ENCODE data around the gene CYP26A1. TPM values are rescaled to one million over a fixed set of nuclear protein-coding genes. Genes with fewer than 3 reads are reported as not detected.
A peak's percentile ranks its signal among the peaks of the same experiment; 100 is the strongest.

Gene CYP26A1
- total RNA-seq, 4 donors from 2014 or later: not detected

DNA sequence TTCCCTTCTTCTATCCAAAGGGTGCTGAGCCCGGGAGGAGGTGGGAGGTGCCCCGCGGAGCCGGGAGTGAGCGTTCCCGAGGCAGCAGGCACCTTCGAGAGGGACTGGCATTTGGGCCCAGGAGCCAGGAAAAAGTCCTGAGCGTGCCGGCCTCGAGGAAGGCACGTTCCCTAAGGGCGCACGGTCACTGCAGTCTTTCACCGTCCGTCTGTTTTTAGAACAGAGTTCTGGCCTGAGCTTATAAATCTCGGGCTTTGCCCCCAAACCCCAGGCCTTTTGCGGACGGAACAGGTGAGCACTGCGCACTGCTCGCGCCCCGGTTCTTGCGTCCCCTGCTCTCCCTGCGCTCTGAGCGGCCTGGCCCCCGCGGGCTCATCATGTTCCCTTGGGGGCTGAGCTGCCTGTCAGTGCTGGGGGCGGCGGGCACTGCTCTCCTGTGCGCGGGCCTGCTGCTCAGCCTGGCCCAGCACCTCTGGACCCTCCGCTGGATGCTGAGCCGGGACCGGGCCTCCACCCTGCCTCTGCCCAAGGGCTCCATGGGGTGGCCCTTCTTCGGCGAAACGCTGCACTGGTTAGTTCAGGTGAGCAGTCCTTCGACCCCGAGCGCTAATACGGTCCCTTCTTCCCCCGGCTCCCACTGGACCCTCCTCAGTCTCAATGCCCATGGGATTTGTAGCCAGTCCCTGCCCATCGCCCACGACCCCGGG, 12.7 kb upstream of the CYP26A1 start:
- intact Hi-C loops (cut with DNase I): no loop called here
- TF ChIP-seq EP300 (IDR thresholded peaks at IDR 0.05): no peak
- no peak for TF ChIP-seq POLR2AphosphoS5 (IDR thresholded peaks at IDR 0.05)
- TF ChIP-seq POLR2A (IDR thresholded peaks at IDR 0.05; ENCODE audit: low read depth): no peak
- TF ChIP-seq CTCF (IDR thresholded peaks at IDR 0.05): no peak
- Histone ChIP-seq H3K27me3 (peaks cover 0 to 95% (median 11%) of the 10 kb centered on the region in 4 donors), H3K9me3 (no peaks in the 10 kb centered on the region), H3K36me3 (peaks cover 0 to 19% (median 4%) of the 10 kb centered on the region in 4 donors), H3K4me3 (no peak overlapping the region), H3K4me1 (peaks cover 18 to 41% (median 39%) of the 10 kb centered on the region in 4 donors), H3K27ac (replicated peaks in 1 of 4) (no peak overlapping the region)
- no peak for DNase-seq (ENCODE audit: extremely low spot score)
- 39% methylated on average over 33 of the region's 45 CpGs for WGBS

GRCh38 chr10:93061594-93062513, 11.8 kb upstream of the CYP26A1 start:
- 21% methylated on average over 55 of the region's 57 CpGs for WGBS
- DNase-seq (ENCODE audit: extremely low spot score): peak; percentile 72
- no peak for TF ChIP-seq EP300 (IDR thresholded peaks at IDR 0.05)
- TF ChIP-seq POLR2A (IDR thresholded peaks at IDR 0.05; ENCODE audit: low read depth): no peak
- Histone ChIP-seq H3K9me3 (no peaks in the 10 kb centered on the region), H3K4me1 (peaks cover 18 to 46% (median 42%) of the 10 kb centered on the region in 4 donors), H3K27me3 (peaks cover 0 to 100% (median 16%) of the 10 kb centered on the region in 4 donors), H3K4me3 (peak overlapping the region; percentile 19 to 49 (median 39)), H3K36me3 (peaks cover 0 to 19% (median 4%) of the 10 kb centered on the region in 4 donors), H3K27ac (replicated peaks in 1 of 4) (no peak overlapping the region)
- intact Hi-C loops (cut with DNase I): no loop called here

DNA sequence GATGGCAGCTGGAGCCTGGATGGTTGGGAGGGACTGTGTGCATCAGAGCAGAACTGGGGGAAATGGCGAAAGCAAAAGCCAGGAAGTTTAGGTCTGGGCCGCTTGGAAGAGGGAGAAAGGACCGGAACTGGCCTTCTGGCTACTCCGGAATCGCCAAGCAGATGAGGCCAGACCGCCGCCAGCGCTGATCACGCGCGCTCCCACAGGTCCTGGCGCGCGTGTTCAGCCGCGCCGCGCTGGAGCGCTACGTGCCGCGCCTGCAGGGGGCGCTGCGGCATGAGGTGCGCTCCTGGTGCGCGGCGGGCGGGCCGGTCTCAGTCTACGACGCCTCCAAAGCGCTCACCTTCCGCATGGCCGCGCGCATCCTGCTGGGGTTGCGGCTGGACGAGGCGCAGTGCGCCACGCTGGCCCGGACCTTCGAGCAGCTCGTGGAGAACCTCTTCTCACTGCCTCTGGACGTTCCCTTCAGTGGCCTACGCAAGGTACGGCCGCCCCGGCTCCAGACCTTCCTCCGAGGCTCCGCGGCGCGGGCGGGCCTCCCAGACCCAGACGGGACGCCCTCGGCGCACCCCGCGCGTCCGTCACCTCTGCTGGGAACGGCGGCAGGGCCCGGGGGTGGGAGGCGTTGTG, 11.1 kb upstream of the CYP26A1 start:
- H3K4me3 ChIP-seq: peak overlapping the region; percentile 19 to 49 (median 39)
- intact Hi-C loops (cut with DNase I): no loop called here
- no peaks in the 10 kb centered on the region for H3K9me3 ChIP-seq
- H3K27ac ChIP-seq (replicated peaks in 1 of 4): no peak overlapping the region
- no peak for TF ChIP-seq POLR2A (IDR thresholded peaks at IDR 0.05; ENCODE audit: low read depth)
- peak in 2 of 3 experiments; percentile 37 to 46 for TF ChIP-seq CTCF (IDR thresholded peaks at IDR 0.05)
- H3K4me1 ChIP-seq: peaks cover 18 to 46% (median 42%) of the 10 kb centered on the region in 4 donors
- H3K36me3 ChIP-seq: peaks cover 0 to 19% (median 4%) of the 10 kb centered on the region in 4 donors
- DNase-seq (ENCODE audit: extremely low spot score): no peak
- peaks cover 0 to 100% (median 18%) of the 10 kb centered on the region in 4 donors for H3K27me3 ChIP-seq
- 2% methylated on average over 29 of the region's 68 CpGs for WGBS

GRCh38 chr10:93063144-93063976, 10.3 kb upstream of the CYP26A1 start:
- H3K27me3 ChIP-seq: peaks cover 0 to 100% (median 19%) of the 10 kb centered on the region in 4 donors
- TF ChIP-seq POLR2AphosphoS5 (IDR thresholded peaks at IDR 0.05) (no peak), POLR2A (IDR thresholded peaks at IDR 0.05; ENCODE audit: low read depth) (no peak), EP300 (IDR thresholded peaks at IDR 0.05) (no peak), CTCF (IDR thresholded peaks at IDR 0.05) (no peak)
- peaks cover 18 to 53% (median 46%) of the 10 kb centered on the region in 4 donors for H3K4me1 ChIP-seq
- no peaks in the 10 kb centered on the region for H3K9me3 ChIP-seq
- H3K36me3 ChIP-seq: peaks cover 0 to 13% (median 0%) of the 10 kb centered on the region in 4 donors
- no peak overlapping the region for H3K27ac ChIP-seq (replicated peaks in 1 of 4)
- 49% methylated on average over 10 of the region's 43 CpGs for WGBS
- DNase-seq (ENCODE audit: extremely low spot score): no peak
- H3K4me3 ChIP-seq: peak overlapping the region in 3 of 4 donors; percentile 37 to 49 (median 41)
- intact Hi-C loops (cut with DNase I): no loop called here
